Lower leg skin (tissue), 4 donors: Measurements from ENCODE around the gene KIAA0040. TPM values are rescaled to one million over a fixed set of nuclear protein-coding genes. Genes with fewer than 3 reads are reported as not detected.

ENCODE experiments used
- DNase-seq, 2 donors: peaks; one replicate each; pipeline ENCODE4 v3.0.0-alpha.2; 2019; ENCODE audit warnings: low spot score in 2 of 2
- H3K4me3 ChIP-seq: fragments of 200-600 bp; sonication (generic); 2 replicates; pipeline ENCODE4 v1.5.1; 2017; ENCODE audit warnings: mild to moderate bottlenecking, low read depth; ENCODE audit not compliant: poor library complexity, severe bottlenecking
- POLR2A ChIP-seq, 2 donors: fragments of 450-650 bp; IDR thresholded peaks; one replicate each; pipeline ENCODE4 v1.6.1; 2016 to 2017; ENCODE audit warnings: antibody characterized with exemption in 2 of 2, mild to moderate bottlenecking in 1 of 2, moderate library complexity in 1 of 2
- WGBS, 2 donors: methylation state at CpG; one replicate each; pipeline ENCODE4 v1.1.5; 2018; 5-methylcytosine and 5-hydroxymethylcytosine counted together
- intact Hi-C: fragments of 100-400 bp; cut with DNase I; formaldehyde crosslinking; loops from one replicate; pipeline ENCODE4 v1.15.0; 2023; ENCODE audit warnings: low total_unique reads
- total RNA-seq, 4 donors: library from RNA; depleted of rRNA; stranded (reverse); fragments of >200 nt; gene quantifications; one replicate each; pipeline ENCODE4 v1.1.0, GENCODE V29; 2016
- TF ChIP-seq, protein P1 (sequence below), 3 donors: fragments of 450-650 bp; IDR thresholded peaks; one replicate each; pipeline ENCODE4 v1.5.1; 2016; ENCODE audit warnings: antibody characterized with exemption in 3 of 3, mild to moderate bottlenecking in 3 of 3, moderate library complexity in 2 of 3

KIAA0040 gene
- total RNA-seq, 4 donors from 2014 or later = 12.3 to 16.3 (median 15.0) TPM

DNA sequence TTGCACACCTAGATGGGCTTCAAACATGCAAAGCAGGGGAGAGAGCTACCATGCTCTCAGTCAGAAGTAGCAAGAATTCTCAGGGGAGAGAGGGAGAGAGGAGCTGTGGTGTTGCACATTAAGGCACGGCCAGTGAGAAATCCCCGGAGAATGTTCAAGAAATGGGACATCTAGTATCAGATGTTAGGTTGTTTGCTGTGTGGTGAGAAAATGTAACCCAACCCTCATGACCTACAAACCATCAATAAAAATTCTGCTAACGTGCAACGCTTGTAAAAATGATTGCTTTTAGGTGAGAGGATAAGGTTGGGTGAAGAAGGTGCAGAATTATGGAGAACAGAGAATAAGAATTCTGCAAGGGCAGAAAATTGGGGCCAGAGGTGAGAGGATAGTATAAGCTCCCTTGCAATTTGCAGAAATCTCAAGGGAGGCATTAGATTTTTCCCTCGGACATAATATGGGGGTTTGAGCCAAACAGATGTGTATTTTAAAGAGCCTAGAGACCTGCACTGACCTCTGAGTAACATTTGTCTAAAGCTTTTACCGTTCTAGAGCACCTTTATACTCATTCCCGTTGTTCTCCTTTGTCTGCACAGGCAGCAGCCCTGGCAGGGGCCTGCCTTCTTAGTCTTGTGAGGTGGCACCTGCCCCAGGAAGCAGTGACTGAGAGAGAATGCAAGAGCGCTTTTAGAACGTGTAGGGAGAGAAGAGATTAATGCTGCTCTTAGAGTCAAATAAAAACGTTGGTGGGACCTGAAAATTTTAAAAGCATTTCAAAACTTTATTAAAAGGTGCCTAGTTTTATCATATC lies 25.4 kb upstream of the KIAA0040 start:
- intact Hi-C loops = no loop called here
- DNase-seq = no peak
- TF ChIP-seq, protein P1, sequence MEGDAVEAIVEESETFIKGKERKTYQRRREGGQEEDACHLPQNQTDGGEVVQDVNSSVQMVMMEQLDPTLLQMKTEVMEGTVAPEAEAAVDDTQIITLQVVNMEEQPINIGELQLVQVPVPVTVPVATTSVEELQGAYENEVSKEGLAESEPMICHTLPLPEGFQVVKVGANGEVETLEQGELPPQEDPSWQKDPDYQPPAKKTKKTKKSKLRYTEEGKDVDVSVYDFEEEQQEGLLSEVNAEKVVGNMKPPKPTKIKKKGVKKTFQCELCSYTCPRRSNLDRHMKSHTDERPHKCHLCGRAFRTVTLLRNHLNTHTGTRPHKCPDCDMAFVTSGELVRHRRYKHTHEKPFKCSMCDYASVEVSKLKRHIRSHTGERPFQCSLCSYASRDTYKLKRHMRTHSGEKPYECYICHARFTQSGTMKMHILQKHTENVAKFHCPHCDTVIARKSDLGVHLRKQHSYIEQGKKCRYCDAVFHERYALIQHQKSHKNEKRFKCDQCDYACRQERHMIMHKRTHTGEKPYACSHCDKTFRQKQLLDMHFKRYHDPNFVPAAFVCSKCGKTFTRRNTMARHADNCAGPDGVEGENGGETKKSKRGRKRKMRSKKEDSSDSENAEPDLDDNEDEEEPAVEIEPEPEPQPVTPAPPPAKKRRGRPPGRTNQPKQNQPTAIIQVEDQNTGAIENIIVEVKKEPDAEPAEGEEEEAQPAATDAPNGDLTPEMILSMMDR (IDR thresholded peaks at IDR 0.05) = no peak
- no peak for TF ChIP-seq POLR2A (IDR thresholded peaks at IDR 0.05)
- no peak overlapping the region for H3K4me3 ChIP-seq
- WGBS, 2 donors = 66 to 70% methylated on average over 10 of the region's 10 CpGs

DNA sequence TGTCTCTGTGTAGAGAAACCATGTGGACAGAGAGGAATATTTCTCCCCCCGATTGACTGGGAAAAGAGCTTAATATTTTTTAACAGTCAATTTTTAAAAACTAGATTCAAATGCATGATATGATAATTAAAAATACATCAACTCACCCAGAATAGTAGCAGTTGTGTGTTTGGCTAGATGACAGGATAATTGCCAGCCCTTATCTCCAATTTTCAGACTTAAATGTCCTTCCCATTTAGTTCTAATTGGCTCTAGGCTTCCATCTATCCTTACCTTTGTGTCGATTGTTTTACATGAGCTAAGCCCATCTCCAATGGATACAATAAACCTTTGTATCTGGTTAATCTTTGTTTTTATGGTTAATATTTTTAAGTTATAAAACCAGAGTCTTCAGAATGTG lies 23.9 kb upstream of the KIAA0040 start:
- intact Hi-C loops = no loop called here
- DNase-seq = no peak
- 80 to 83% methylated on average over 2 of the region's 2 CpGs for WGBS, 2 donors
- TF ChIP-seq, protein P1 (IDR thresholded peaks at IDR 0.05) = no peak
- no peak overlapping the region for H3K4me3 ChIP-seq

DNA sequence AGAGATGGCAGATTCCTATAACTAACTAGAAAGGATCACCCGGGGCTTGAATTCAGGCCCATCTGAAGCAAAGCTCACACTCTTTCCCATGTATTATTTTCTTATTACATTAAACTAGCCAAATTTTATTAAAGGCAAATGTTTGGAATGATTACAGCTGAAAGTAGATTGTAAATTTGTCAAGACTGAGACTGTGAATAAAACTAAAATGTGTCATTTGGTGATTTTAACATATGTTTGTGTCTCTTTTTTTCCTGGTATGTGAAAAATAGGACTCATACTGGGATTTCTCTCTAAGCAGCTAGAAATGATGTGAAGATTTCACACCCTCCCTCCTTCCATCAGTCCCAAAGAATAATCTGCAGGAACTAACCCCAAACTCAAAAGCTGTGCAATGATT lies 19.1 kb upstream of the KIAA0040 start:
- H3K4me3 ChIP-seq = no peak overlapping the region
- no peak for DNase-seq
- TF ChIP-seq, protein P1 (IDR thresholded peaks at IDR 0.05) = no peak
- TF ChIP-seq POLR2A (IDR thresholded peaks at IDR 0.05) = no peak
- intact Hi-C loops = no loop called here
- 53 to 64% methylated on average over 1 of the region's 1 CpG for WGBS, 2 donors

DNA sequence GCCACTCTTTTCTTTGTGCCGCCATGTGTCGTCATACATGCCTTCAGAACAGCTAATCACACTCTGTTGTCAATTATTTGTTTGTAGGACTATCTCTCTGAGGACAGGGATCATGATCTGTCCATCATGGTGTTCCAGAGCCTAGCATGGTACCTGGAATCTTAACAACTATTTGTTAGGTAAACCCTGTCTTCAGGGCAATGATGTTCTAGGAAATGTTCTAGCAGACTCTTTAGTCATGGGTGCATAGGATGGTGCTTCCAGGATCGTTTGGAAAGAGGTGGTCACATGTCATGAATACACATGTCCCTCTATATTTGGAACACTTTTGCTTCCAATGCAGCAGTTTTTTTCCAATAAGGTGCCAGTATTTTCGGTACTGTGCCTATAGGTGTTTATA lies 18.2 kb upstream of the KIAA0040 start:
- 59 to 64% methylated on average over 4 of the region's 4 CpGs for WGBS, 2 donors
- no peak for TF ChIP-seq POLR2A (IDR thresholded peaks at IDR 0.05)
- TF ChIP-seq, protein P1 (IDR thresholded peaks at IDR 0.05) = no peak
- no peak overlapping the region for H3K4me3 ChIP-seq
- intact Hi-C loops = no loop called here
- DNase-seq = no peak

DNA sequence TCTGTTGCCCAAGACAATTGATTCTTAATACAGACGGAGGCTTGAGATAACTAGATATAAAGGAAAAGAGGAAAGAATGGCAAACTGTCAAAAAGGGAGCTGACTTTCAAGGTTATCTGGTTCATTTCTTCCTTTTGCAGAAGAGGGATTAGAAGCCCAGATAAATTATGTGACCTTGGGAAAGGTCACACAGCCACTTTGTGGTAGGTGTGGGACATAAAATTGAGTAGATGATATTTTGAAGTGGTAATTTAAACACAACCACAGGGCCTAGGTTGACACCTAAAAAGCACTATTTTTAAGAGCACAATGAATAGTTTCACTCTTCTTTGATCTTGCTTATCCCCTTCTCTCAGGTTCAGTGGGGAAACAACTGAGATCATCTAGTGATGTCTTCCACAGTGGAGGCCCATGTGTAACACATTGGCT lies 16.9 kb upstream of the KIAA0040 start:
- no peak for DNase-seq
- no peak for TF ChIP-seq POLR2A (IDR thresholded peaks at IDR 0.05)
- TF ChIP-seq, protein P1 (IDR thresholded peaks at IDR 0.05) = no peak
- H3K4me3 ChIP-seq = no peak overlapping the region
- intact Hi-C loops = no loop called here
- 65 to 92% methylated on average over 1 of the region's 1 CpG for WGBS, 2 donors
